KOPT-K1 (cell line): ENCODE data around the gene SH2D6.

Source experiments
- H3K27ac ChIP-seq: fragments of 200-600 bp; sonication (generic); 2 replicates; pipeline ENCODE4 v1.5.1; 2016; ENCODE audit warnings: antibody characterized with exemption, mild to moderate bottlenecking, low read depth, low read length; ENCODE audit not compliant: poor library complexity, severe bottlenecking
- H3K36me3 ChIP-seq: fragments of 200-600 bp; sonication (generic); 2 replicates; pipeline ENCODE4 v1.5.1; 2017; ENCODE audit warnings: antibody characterized with exemption, mild to moderate bottlenecking, low read length, moderate library complexity; ENCODE audit not compliant: insufficient read depth
- H3K9me3 ChIP-seq: fragments of 200-600 bp; sonication (generic); 2 replicates; pipeline ENCODE4 v1.5.1; 2017; ENCODE audit warnings: antibody characterized with exemption, low read length, mild to moderate bottlenecking; ENCODE audit not compliant: insufficient read depth, poor library complexity, severe bottlenecking

SH2D6 gene

GRCh38 chr2:85452237-85452636, 33.7 kb downstream of the SH2D6 start:
- no peaks in the 10 kb centered on the region for H3K9me3 ChIP-seq
- H3K36me3 ChIP-seq = no peaks in the 10 kb centered on the region
- H3K27ac ChIP-seq = no peak overlapping the region

GRCh38 chr2:85453571-85453970, 35.1 kb downstream of the SH2D6 start:
- Histone ChIP-seq H3K9me3 (no peaks in the 10 kb centered on the region), H3K36me3 (no peaks in the 10 kb centered on the region), H3K27ac (no peak overlapping the region)

- Histone ChIP-seq H3K9me3 (no peaks in the 10 kb centered on the region), H3K27ac (no peak overlapping the region), H3K36me3 (no peaks in the 10 kb centered on the region)
These were observed 37.1 kb downstream of the SH2D6 start for GRCh38 chr2:85455552-85456090.

GRCh38 chr2:85457043-85457442, 38.5 kb downstream of the SH2D6 start:
- Histone ChIP-seq H3K9me3 (no peaks in the 10 kb centered on the region), H3K27ac (no peak overlapping the region), H3K36me3 (no peaks in the 10 kb centered on the region)

- Histone ChIP-seq H3K27ac (no peak overlapping the region), H3K36me3 (no peaks in the 10 kb centered on the region), H3K9me3 (no peaks in the 10 kb centered on the region)
These were observed 39.4 kb downstream of the SH2D6 start for GRCh38 chr2:85457877-85458316.

- Histone ChIP-seq H3K27ac (no peak overlapping the region), H3K36me3 (no peaks in the 10 kb centered on the region), H3K9me3 (no peaks in the 10 kb centered on the region)
These were observed 40.4 kb downstream of the SH2D6 start for GRCh38 chr2:85458601-85459563.

GRCh38 chr2:85459771-85460170, 41.3 kb downstream of the SH2D6 start:
- Histone ChIP-seq H3K9me3 (no peaks in the 10 kb centered on the region), H3K27ac (no peak overlapping the region), H3K36me3 (no peaks in the 10 kb centered on the region)

GRCh38 chr2:85462322-85462721, 43.8 kb downstream of the SH2D6 start:
- Histone ChIP-seq H3K9me3 (no peaks in the 10 kb centered on the region), H3K27ac (no peak overlapping the region), H3K36me3 (no peaks in the 10 kb centered on the region)

- no peak overlapping the region for H3K27ac ChIP-seq
These were observed 49.7 kb downstream of the SH2D6 start for GRCh38 chr2:85468096-85468703.

GRCh38 chr2:85468704-85469349, 50.3 kb downstream of the SH2D6 start:
- H3K9me3 ChIP-seq = no peaks in the 10 kb centered on the region
- no peak overlapping the region for H3K27ac ChIP-seq
- H3K36me3 ChIP-seq = no peaks in the 10 kb centered on the region

More at GRCh38 chr2:85468096-85468703, 49.7 kb downstream of the SH2D6 start:
- H3K36me3 ChIP-seq = no peaks in the 10 kb centered on the region
- H3K9me3 ChIP-seq = no peaks in the 10 kb centered on the region

GRCh38 chr2:85470850-85471800, 52.6 kb downstream of the SH2D6 start:
- no peak overlapping the region for H3K27ac ChIP-seq
- H3K36me3 ChIP-seq = no peaks in the 10 kb centered on the region
- no peaks in the 10 kb centered on the region for H3K9me3 ChIP-seq

GRCh38 chr2:85472261-85472660, 53.7 kb downstream of the SH2D6 start:
- Histone ChIP-seq H3K27ac (no peak overlapping the region), H3K36me3 (no peaks in the 10 kb centered on the region), H3K9me3 (no peaks in the 10 kb centered on the region)

- Histone ChIP-seq H3K36me3 (no peaks in the 10 kb centered on the region), H3K9me3 (no peaks in the 10 kb centered on the region), H3K27ac (no peak overlapping the region)
These were observed 57.4 kb downstream of the SH2D6 start for GRCh38 chr2:85475799-85476490.

- Histone ChIP-seq H3K9me3 (no peaks in the 10 kb centered on the region), H3K27ac (no peak overlapping the region), H3K36me3 (no peaks in the 10 kb centered on the region)
These were observed 58.1 kb downstream of the SH2D6 start for GRCh38 chr2:85476624-85477023.
